ENCODE results near the gene SEPHS1. TPM values are rescaled to one million over a fixed set of nuclear protein-coding genes. Genes with fewer than 3 reads are reported as not detected.

SEPHS1 gene
- total and polyA plus RNA-seq, 2 of the 8 experiments (the other 6 are each of a cell fraction or from before 2014, with no cell fraction given): 270 to 683 TPM

- Histone ChIP-seq H3K9me3 (ENCODE audit: insufficient read depth in 2 of 2, low read depth in 1 of 2, low read length in 1 of 2) (no peaks in the 10 kb centered on the region), H3K27ac (ENCODE audit: low read depth, low read length) (peak overlapping the region; percentile 96), H2BK12ac (ENCODE audit: low read depth, low read length) (peak overlapping the region; percentile 99), H4K8ac (ENCODE audit: extremely low read depth, insufficient read depth, low read length) (0 out of 2 replicates have a peak overlapping the region, but pooled peaks have one; percentile 69), H3K4me2 (ENCODE audit: insufficient read depth in 1 of 2, low read depth in 2 of 2, low read length in 2 of 2) (peak overlapping the region; percentile 97 to 99), H3K23ac (ENCODE audit: insufficient read length) (no peak overlapping the region), H3K36me3 (ENCODE audit: control insufficient read depth in 2 of 4, insufficient read depth in 4 of 4, low read length in 3 of 4) (no peaks in the 10 kb centered on the region), H3K27me3 (replicated peaks in 1 of 4; ENCODE audit: control insufficient read depth in 3 of 4, extremely low read depth in 1 of 4, insufficient read depth in 3 of 4, low read length in 3 of 4) (no peaks in the 10 kb centered on the region), H3K79me1 (ENCODE audit: low read depth, low read length) (no peaks in the 10 kb centered on the region), H2BK20ac (ENCODE audit: low read length) (peak overlapping the region; percentile 96; the same call in 1 of the 2 replicates), H3K23me2 (ENCODE audit: low read depth, low read length) (peaks cover 16% of the 10 kb centered on the region), H2BK5ac (ENCODE audit: low read depth, low read length) (peak overlapping the region; percentile 94), H3K4ac (replicated peaks; ENCODE audit: insufficient read length, low read depth, low read length) (peak overlapping the region; percentile 80), H3K56ac (replicated peaks; ENCODE audit: insufficient read length, low read depth, low read length) (peak overlapping the region; percentile 43), H4K20me1 (replicated peaks in 1 of 2; ENCODE audit: control insufficient read depth in 1 of 2, insufficient read depth in 2 of 2, low read length in 2 of 2) (no peaks in the 10 kb centered on the region), H3K79me2 (ENCODE audit: control insufficient read depth in 1 of 2, insufficient read depth in 2 of 2, low read length in 2 of 2) (peaks cover under 1 to 7% of the 10 kb centered on the region in 2 experiments), H2BK15ac (ENCODE audit: low read length) (peak overlapping the region; percentile 78; the same call in 1 of the 2 replicates), H3K14ac (ENCODE audit: insufficient read length) (no peak overlapping the region), H4K5ac (ENCODE audit: insufficient read length, low read depth, low read length) (peak overlapping the region; percentile 69), H3K9ac (replicated peaks in 1 of 4; ENCODE audit: extremely low read depth in 1 of 4, low read depth in 3 of 4, low read length in 3 of 4) (peak overlapping the region in 2 of 4 experiments; percentile 21 to 52; a peak in 5 of 7 replicates), H2AFZ (ENCODE audit: low read length) (no peak overlapping the region), H3K4me1 (replicated peaks in 1 of 4; ENCODE audit: control insufficient read depth in 3 of 4, insufficient read depth in 4 of 4, low read length in 3 of 4) (peaks cover 14 to 33% (median 21%) of the 10 kb centered on the region in 4 experiments), H3K18ac (ENCODE audit: extremely low read depth, low read length) (peak overlapping the region; percentile 97), H4K91ac (replicated peaks; ENCODE audit: insufficient read length, low read length) (peak overlapping the region; percentile 93), H3K4me3 (ENCODE audit: extremely low read depth in 1 of 4, insufficient read depth in 2 of 4, low read depth in 3 of 4, low read length in 4 of 4) (peak overlapping the region; percentile 2 to 76 (median 22); a peak in 5 of 8 replicates), H2AK5ac (ENCODE audit: low read depth, low read length) (peak overlapping the region; percentile 92), H2BK120ac (replicated peaks; ENCODE audit: low read depth, low read length) (peak overlapping the region; percentile 99)
- 4% methylated on average over 11 of the region's 11 CpGs; no CpG with 5 or more reads in 1 of the 2 experiments for WGBS, 2 experiments (ENCODE audit: extremely low coverage in 1 of 2, insufficient coverage in 1 of 2, insufficient read length in 1 of 2, insufficient replicate concordance in 2 of 2, low coverage in 1 of 2, low lambda C conversion rate in 2 of 2, missing lambda C conversion rate in 1 of 2)
- ChIA-PET POLR2A (ENCODE audit: partially characterized antibody) (interaction anchor here (0.7 to 7.2 kb wide), 23 partner anchors 9 to 186 kb away, joined by 3 to 92 read pairs (median 9); partner anchors contain the start of gene PHYH), CTCF (ENCODE audit: partially characterized antibody) (interaction anchor here (0.6 to 5.0 kb wide), 12 partner anchors 10 to 423 kb away, joined by 3 to 26 read pairs (median 7); no protein-coding TSS in a partner anchor)
- DNase-seq (ENCODE audit: low read depth in 1 of 2, low spot score in 2 of 2): peak; percentile 70 to 82
- peak; percentile 88 for FAIRE-seq
- TF ChIP-seq RXRA (IDR thresholded peaks at IDR 0.05; ENCODE audit: insufficient read depth, low read depth, low read length) (0 out of 2 replicates have a peak, but pooled peaks have one; percentile 57), EGR1 (IDR thresholded peaks at IDR 0.05; ENCODE audit: borderline replicate concordance, low read depth, low read length) (peak; percentile 53; the same call in 1 of the 2 replicates), POLR2AphosphoS5 (IDR thresholded peaks at IDR 0.05; ENCODE audit: low read depth, low read length) (peak; percentile 84), E2F6 (IDR thresholded peaks at IDR 0.05) (peak; percentile 7; the same call in 1 of the 2 replicates), TEAD4 (IDR thresholded peaks at IDR 0.05; ENCODE audit: low read depth, low read length) (0 out of 2 replicates have a peak, but pooled peaks have one; percentile 40), HDAC2 (IDR thresholded peaks at IDR 0.05; ENCODE audit: borderline replicate concordance in 1 of 2, low read depth in 2 of 2, low read length in 2 of 2) (peak; percentile 91 to 97; a peak in 3 of 4 replicates), CREB1 (IDR thresholded peaks at IDR 0.05) (peak; percentile 64; the same call in 1 of the 2 replicates), POLR2A (IDR thresholded peaks at IDR 0.05; ENCODE audit: control extremely low read depth in 1 of 2, low read depth in 2 of 2, low read length in 2 of 2) (peak; percentile 62 to 88), TAF1 (IDR thresholded peaks at IDR 0.05; ENCODE audit: low read depth, low read length) (peak; percentile 76), NANOG (IDR thresholded peaks at IDR 0.05; ENCODE audit: insufficient read depth, low read depth, low read length, poor library complexity, severe bottlenecking) (peak; percentile 89), POU5F1 (IDR thresholded peaks at IDR 0.05; ENCODE audit: low read depth, low read length) (no peak; the same call in 1 of the 2 replicates)
Measured at GRCh38 chr10:13351340-13351915, 3.3 kb upstream of the SEPHS1 start.

All from H1 (cell line).